Omental fat pad (tissue), 4 donors: ENCODE data around the gene FAM89B. TPM values are rescaled to one million over a fixed set of nuclear protein-coding genes. Genes with fewer than 3 reads are reported as not detected.
"Not testable (repeated sequence)": the region's sequence is repeated elsewhere in the genome, so short reads cannot be mapped to it uniquely, and the experiment has no call there.

Experiments used
- ATAC-seq: fragments of 150-250 bp; one replicate; pipeline ENCODE4 v1.9.1; 2016; ENCODE audit warnings: mild to moderate bottlenecking, moderate library complexity; ENCODE audit not compliant: low FRiP score
- DNase-seq: peaks from one replicate; pipeline ENCODE4 v3.0.0-alpha.2; 2019; ENCODE audit warnings: low spot score
- CTCF ChIP-seq, 3 donors: fragments of 450-650 bp; IDR thresholded peaks; one replicate each; pipeline ENCODE4 v1.5.1; 2016 to 2017; ENCODE audit warnings: antibody characterized with exemption in 3 of 3, mild to moderate bottlenecking in 3 of 3, moderate library complexity in 2 of 3
- total RNA-seq, 4 donors: library from RNA; depleted of rRNA; stranded (reverse); fragments of >200 nt; gene quantifications; one replicate each; pipeline ENCODE4 v1.1.0, GENCODE V29; 2016

FAM89B gene
- total RNA-seq, 4 donors from 2014 or later = 29.1 to 37.4 (median 33.1) TPM

DNA sequence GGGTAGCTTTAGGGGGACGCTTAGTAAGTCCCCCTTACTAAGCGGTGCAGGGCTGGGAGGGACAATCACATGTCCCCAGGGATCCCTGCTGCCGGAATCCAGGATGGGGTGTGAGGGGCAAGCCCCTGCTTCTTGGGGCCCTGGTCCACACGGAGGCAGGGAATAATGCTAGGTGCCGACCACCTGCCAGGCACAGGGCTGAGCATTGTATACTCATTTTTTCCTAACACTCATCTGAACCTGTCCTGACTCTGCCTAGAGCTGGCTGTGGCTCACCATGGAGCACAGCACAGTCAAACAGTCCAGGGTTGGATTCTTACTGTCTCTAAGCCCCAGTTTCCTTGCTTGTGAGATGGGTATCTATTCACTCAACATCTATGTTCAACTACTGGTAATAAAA is 12.8 kb upstream of the FAM89B start:
- TF ChIP-seq CTCF (IDR thresholded peaks at IDR 0.05) = no peak
- ATAC-seq (no peak), DNase-seq (no peak)

- ATAC-seq (peak; percentile 31), DNase-seq (no peak)
- TF ChIP-seq CTCF (IDR thresholded peaks at IDR 0.05) = no peak
These were observed 12.3 kb upstream of the FAM89B start for GRCh38 chr11:65559951-65560537.

GRCh38 chr11:65560555-65561418 is 11.6 kb upstream of the FAM89B start:
- DNase-seq (no peak), ATAC-seq (peak; percentile 23)
- no peak for TF ChIP-seq CTCF (IDR thresholded peaks at IDR 0.05)

DNA sequence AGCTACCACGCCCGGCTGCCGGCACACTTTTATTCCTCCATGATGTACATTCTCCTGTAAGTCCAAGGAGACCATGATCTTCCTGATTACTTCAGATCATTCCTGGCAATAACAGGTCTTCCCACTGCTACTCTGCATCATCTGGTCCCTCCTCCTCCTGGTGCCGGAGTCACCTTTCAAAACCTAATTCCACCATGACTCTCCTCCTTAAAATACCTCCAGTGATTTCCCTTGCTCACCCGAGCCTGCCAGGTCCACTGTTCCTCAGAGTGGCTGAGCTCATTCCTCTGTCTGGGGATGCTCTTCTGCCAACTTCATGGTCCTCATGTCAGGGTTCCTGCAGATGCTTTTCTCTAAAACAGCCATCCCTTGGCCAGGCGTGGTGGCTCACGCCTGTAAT is 10.3 kb upstream of the FAM89B start:
- DNase-seq (no peak), ATAC-seq (no peak)
- no peak for TF ChIP-seq CTCF (IDR thresholded peaks at IDR 0.05)

DNA sequence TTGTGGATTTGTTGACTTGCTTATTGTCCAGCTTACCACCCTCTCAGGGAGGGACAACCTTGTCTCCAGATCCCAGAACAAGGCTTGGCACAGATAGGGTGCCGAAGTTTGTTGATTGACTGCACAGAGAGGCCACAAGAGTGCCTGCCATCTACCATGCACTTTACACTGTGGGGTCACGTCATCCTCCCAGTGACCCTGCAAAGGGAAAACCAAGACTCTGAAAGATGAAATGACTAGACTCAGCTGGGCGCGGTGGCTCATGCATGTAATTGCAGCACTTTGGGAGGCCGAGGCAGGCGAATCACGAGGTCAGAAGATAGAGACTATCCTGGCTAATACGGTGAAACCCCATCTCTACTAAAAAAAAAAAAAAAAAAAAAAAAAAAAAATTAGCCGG is 9.6 kb upstream of the FAM89B start:
- ATAC-seq (no peak), DNase-seq (no peak)
- TF ChIP-seq CTCF (IDR thresholded peaks at IDR 0.05) = no peak

DNA sequence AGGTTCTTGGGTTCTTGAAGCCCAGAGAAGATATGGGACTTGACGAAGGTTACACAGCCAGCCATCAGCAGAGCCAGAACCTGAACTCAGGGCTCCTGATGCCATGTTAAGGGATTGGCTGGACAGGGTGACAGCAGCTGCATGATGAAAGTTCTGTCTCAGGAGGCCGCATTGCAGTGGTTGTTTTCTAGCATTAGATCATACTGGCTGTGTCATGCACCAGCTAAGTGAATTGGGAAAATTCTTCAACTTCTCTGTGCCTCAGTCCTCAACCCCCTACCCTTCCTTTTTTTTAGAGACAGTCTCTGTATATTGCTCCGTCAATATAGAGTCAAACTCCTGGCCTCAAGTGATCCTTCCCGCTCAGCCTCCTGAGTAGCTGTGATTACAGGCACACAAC is 8.7 kb upstream of the FAM89B start:
- DNase-seq (no peak), ATAC-seq (no peak)
- TF ChIP-seq CTCF (IDR thresholded peaks at IDR 0.05) = no peak

DNA sequence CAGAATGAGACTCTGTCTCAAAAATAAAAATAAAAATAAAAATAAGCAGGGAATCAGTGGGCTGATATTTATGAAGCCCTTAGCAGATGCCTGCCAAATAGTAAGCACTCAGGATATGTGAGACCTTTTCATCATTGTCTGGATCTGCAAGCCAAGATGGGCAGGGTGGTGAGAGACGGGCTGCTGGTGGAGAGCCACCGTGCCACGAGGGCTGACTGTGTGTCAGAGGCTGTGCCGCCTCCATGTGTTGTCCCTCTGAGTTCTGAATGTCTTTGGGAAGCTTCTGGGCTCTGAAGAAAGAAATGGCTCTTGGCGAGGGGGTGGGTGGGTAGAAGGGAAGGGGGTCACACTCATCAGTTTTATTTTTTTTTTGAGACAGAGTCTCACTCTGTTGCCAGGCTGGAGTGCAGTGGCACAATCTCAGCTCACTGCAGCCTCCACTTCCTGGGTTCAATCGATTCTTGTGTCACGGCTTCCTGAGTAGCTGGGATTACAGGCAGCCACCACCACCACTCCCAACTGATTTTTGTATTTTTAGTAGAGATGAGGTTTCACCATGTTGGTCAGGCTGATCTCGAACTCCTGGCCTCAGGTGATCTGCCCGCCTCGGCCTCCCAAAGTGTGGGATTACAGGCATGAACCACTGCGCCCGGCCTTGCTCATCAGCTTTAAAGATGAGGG is 7.3 kb upstream of the FAM89B start:
- not testable (repeated sequence) for DNase-seq, ATAC-seq
